DMS79 treated with DMSO at 0.1 percent for 48 hours (cell line): ENCODE measurements around the gene PRKCB.
"Not testable (repeated sequence)": the region's sequence is repeated elsewhere in the genome, so short reads cannot be mapped to it uniquely, and the experiment has no call there.

Experiments used
- DNase-seq: peaks from one replicate; lab custom pipeline; 2025; lab: John Stamatoyannopoulos, UW

Gene PRKCB

DNA sequence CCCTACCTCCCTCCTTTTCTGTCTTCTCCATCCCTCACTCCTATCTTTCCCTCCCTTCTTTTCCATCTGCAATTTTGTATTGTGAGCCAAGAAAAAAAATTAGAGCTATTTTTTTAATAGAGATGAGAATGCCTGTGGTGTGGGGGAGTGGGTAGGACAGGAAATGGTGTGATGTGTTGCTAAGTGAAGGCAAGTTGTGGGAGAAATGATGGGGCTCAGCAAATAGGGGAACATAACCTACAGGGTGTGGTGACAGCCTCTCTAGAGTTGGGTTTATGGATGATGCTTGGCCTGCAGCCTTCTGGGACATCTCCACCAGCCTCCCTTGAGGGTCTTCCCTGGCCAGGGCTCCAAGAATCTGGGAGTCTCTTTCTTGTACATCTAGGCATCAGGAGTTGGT, 257.3 kb downstream of the PRKCB start:
- DNase-seq, result no peak

DNA sequence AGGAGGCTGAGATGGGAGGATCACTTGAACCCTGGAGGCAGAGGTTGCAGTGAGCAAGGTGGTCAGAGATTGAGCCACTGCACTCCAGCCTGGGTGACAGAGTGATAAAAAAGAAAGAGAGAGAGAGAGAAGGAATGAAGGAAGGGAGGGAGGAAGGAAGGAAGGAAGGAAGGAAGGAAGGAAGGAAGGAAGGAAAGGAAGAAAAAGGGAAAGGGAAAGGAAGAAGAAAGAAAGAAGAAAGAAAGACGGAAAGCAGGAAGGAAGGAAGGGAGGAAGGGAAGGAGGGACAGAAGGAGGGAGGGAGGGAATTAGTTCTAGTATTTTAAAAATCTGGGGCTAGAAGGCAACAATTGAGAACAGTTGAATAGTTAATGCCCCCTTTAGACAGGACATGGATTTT, 258.9 kb downstream of the PRKCB start:
- DNase-seq, result no peak

DNA sequence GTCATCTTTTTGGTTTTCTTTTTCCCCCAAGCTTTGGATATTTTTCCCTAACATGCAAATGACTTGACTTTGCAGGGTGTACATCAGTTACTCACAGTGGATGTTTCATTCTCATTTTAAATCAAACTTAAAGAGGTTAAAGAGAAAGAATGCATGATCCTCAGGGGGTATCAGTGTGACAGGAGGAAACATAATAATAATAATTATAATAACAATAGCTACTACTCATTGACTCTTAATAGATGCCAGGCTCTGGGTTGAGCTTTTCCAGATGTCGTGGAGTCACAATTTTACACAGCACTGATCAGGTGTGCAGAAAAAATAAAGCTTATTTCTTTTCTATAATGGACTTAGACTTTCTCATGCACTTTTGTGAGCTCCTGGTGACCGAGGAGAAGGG, 263.1 kb downstream of the PRKCB start:
- DNase-seq, result no peak

DNA sequence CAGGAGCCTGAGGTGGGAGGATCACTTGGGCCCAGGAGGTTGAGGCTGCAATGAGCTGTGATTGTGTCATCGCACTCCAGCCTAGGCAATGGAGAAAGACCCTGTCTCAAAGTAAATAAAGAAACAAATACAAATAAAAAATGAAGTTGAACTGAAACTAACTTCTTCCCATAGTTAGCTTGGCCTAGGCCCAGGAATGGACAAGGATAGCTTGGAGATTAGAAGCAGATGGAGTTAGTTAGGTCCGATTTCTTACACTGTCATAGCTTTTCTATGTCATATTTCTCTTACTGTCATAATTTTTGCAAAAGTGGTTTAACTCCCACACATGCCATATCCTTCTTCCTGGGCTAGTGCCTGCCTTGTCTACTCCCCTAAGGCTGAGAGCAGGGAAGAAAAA, 265.6 kb downstream of the PRKCB start:
- no peak for DNase-seq

DNA sequence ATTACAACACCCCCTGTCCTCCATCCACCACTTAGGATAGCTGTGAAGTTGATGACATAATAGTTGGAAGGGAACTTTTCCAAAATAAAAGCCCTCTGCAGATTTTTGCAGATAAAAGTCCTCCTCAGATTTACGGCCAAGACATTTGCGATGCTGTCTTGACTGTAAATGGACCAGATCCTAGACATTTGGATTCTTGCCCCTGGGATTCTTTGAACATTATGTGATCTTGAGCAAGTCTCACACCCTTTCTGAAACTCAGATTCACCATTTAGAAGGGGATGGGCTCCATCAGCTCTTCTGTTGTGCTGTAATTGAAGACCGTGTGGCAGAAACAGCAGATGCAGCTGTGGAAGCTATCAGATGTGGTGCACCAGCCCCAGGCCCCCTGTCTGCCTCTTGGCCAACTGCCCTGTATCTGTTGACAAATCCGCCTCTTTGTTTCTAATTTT, 266.5 kb downstream of the PRKCB start:
- peak; percentile 64 for DNase-seq

DNA sequence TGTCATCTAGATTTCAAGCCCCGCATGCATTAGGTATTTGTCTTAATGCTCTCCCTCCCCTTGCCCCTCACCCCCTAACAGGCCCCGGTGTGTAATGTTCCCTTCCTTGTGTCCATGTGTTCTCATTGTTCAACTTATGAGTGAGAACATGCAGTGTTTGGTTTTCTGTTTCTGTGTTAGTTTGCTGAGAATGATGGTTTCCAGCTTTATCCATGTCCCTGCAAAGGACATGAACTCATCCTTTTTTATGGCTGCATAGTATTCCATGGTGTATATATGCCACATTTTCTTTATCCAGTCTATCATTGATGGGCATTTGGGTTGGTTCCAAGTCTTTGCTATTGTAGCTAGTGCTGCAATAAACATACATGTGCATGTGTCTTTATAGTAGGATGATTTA, 269.7 kb downstream of the PRKCB start:
- DNase-seq, result not testable (repeated sequence)

DNA sequence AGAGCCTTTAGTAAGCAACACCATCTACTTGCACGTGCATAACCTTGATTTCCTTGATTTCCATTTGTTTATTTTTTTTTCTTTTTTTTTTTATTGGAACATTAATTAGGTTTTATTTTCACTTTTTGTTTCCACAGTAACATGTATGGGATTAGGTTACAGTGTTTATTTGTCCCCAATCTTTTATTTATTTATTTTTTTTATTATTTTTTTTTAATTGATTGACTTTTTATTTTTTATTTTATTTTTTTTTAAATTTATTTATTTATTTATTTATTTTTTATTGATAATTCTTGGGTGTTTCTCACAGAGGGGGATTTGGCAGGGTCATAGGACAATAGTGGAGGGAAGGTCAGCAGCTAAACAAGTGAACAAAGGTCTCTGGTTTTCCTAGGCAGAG, 272.3 kb downstream of the PRKCB start:
- not testable (repeated sequence) for DNase-seq

DNA sequence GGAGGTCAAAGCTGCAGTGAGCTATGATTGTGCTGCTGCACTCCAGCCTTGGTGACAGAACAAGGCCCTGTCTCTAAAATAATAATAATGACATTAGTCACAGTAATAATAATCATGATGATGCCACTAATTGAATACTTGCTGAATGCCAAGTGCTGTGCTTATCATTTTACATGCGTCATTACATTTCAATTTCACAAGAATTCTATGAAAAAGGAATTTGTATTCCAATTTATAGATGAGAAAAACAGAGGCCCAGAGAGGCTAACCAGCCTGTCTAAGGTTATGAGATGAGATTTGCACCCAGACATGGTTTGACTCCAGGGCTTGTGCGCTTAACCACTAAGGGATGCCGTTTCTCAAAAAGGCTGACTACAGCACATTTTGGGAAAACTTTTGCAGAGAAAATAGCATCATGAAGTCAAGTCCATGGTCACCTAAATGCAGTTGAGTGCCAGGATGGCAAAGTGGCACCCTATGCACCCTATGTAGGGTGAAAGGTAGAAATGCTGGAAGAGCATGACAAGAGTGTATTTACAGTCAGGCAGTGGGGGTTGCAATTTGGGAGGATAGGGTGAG, 276.0 kb downstream of the PRKCB start:
- no peak for DNase-seq

DNA sequence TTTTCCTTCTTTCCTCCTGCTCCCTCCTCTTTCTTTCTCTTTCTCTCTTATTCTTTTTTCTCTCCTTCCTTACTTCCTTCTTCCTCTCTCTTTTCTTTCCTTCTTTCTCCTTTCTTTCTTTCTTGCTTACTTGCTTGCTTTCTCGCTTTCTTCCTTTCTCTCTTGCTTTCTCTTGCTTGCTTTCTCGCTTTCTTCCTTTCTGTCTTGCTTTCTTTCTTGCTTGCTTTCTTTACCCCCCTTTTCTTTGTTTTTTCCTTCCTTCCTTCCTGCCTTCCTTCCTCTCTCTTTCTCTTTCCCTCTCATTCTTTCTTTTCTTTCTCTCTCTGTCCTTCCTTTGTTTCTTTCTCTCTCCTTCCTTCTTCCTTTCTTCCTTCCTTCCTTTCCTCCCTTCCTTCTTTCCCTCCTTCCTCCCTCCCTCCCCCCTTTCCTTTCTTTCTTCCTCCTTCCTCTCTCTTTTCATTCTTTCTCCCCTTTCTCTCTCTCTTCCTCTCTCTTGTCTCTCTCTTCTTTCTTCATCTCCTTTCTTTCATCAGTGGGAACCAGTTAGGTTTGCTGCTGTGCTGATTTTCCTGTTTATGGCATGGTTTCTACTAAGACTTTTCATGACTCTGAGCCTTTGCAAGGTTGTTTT, 277.4 kb downstream of the PRKCB start:
- no peak for DNase-seq

DNA sequence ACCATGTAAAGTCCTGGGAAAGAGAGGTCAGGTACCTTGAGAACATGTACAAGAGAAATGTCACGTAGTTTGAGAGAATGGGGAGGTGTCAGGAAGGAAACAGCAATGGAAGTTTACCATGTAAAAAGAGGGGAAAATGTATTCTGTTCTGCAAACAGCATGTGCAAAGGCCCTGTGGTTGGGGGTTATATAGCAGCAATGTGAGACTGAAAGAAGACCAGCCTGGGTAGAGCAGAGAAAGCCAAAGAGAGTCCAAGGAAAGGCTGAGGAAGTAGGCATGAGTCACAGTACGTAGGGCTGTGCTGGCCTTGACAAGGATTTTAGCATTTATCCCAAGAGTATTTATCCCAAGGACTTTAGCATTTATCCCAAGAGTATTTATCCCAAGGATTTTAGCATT, 279.1 kb downstream of the PRKCB start:
- DNase-seq, result no peak

DNA sequence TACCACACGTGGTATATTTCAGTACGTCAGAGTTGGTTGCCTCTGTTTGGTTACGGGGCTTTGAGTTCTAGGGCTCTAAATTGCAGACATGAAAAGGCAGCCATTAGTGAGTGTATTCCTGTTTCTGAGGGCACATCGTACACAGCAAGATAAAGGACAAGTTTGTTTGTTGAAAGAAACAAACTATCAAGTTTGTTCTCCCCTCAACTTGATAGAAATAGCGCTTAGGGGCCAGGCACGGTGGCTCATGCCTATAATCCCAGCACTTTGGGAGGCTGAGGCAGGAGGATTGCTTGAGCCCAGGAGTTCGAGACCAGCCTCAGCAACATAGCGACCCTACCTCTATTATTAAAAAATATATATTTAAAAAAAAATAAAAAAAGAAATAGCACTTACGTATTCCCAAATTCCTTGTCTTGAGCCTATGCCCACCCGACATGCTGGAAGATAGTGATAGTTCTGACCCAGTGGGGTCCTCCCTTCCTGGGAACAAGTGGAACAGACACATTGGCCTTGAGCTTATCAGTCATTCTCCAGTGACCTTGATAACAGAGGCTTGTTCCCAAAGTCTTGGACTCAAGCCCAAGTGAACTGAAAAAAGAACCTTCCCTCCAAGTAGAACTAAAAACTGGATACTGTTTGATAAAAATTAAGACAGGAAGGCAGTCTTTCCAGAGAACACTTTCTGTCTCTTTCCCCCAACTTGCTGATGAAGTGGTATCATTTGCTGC, 280.4 kb downstream of the PRKCB start:
- DNase-seq, result no peak

DNA sequence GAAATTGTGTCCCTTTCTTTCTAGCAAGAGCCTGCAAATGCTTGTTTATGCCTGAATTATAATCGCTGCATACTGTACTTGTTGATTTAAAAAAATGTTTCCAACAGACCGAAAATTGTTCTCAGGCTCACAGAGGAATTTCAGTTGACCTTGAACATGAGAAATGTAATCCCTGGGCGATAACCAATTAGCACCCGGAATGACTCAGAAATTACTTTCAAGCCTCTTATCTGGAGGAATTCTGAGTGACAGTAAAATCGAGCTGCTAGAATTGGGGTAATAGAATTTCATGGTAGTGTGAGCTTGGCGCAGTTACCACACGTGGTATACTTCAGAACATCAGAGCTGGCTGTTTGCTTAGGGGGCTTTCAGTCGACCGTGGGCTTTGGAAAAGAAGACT, 281.2 kb downstream of the PRKCB start:
- no peak for DNase-seq

DNA sequence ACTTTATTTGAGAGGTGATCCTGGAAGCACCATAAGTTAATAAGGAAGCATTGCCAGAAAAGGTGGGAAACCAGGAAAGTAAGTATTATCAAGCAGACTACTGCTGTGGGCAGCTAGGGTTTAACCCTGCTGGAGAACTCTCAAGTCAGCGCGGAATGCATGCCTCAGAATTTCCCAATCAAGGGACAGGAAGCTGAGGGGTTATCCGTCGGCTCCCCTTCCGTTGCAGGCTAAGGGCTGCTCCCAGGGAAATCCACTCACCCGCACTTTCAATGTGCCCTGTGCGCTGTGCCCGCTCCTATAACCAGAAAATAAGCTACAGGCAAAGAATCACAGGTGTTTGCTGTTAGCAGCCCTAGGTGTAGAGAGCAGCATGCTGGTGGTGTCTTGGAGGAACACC, 281.9 kb downstream of the PRKCB start:
- DNase-seq, result no peak

DNA sequence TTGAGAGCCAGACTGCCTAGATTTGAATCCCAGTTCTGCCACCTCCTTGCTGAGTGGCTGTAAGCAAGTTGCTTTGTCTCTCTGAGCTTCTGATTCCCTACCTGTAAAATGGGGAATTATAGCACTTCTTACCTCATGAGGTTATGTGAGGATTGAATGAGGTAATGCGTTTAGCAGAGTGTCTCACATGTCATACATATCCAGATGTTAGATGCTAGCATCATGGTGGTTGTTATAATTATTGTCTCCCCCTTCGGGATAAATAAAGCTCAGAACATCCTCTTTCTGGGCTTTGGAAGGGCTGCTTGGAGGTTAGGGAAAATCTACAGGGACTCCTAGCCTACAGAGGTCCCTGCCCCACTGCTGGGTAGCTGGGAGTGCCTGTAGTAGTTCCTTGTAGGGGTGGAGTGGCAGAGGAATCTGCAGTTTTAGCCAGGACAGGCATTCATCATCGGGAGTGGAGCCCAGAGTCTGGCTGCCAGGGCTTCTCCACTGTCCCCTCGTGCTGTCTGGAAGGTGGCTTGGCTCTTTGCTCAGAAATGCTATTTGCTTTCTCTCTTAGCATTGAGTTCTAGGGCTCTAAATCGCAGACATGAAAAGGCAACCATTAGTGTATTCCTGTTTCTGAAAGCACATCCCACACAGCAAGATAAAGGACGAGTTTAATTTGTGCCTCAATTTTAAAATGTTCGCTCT, 282.5 kb downstream of the PRKCB start:
- no peak for DNase-seq

DNA sequence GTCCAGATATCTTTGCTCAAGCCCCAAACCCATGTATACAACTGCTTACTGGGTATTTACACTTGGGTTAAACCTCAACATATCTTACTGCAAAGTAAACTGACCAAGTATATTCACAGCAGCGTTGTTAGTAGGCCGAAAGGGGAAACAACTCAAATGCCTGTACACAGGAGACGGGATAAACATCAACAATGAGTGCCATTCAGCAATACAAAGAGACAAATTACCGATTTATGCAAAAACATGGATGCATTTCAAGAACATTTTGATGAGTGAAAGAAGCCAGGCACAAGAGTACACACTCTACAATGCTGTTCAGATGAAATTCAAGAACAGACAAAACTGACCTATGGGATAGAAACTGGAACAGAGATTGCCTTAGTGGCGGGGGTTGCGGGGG, 284.0 kb downstream of the PRKCB start:
- no peak for DNase-seq

DNA sequence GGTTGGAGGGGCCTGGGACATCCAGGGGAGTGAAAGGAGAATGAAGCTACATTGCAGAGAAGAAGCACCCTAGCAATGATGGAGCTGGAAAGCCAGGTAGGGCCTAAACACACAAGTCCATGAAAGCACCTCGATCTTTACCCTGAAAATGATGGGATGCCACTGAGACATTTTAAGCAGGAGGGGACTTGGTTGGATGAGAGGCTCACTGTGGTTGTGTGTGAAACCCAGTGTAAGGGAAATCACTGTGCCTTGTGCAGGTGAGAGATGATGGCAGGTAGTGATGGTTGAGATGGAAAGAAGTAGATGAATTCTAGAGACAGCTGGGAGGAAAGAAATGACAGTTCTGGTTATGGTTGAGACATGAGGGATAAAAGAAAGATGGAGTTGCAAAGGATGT, 287.5 kb downstream of the PRKCB start:
- DNase-seq, result no peak

DNA sequence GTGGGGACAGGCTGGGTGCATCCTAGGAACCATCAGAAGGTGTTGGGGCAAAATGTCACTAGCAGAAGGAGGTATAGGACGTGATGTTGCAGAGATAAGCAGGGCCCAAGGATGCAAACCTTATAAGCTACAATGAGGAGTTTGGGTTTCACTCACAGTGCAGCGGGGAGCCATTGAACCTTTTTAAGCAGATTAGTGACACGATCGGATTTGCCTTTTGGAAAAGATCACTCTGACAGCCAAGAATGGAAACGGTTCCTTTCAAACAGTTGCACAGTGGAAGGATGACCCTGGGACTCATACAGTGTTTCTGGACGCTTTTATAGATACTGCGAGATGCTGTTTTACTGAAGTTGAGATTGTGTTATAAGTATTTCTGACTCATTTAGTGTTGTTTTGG, 288.5 kb downstream of the PRKCB start:
- no peak for DNase-seq

DNA sequence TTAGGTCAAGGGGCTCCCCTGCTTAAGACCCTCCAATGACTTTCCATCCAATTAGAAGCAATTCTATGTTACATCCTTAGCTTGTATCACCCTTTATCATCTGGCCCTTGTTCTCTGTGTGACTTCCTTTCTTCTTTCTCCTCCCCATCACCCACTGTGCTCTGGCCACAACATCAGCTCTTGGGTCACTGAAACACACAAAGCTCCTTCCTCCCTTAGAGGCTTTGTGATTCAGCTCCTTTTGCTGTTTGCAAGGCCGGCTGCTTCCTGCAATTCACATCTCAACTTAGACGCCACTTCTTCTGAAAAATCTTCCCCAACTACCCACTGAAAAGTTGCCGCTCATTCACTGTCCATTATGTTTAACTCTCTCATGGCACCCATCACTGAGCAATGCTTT, 289.4 kb downstream of the PRKCB start:
- no peak for DNase-seq

DNA sequence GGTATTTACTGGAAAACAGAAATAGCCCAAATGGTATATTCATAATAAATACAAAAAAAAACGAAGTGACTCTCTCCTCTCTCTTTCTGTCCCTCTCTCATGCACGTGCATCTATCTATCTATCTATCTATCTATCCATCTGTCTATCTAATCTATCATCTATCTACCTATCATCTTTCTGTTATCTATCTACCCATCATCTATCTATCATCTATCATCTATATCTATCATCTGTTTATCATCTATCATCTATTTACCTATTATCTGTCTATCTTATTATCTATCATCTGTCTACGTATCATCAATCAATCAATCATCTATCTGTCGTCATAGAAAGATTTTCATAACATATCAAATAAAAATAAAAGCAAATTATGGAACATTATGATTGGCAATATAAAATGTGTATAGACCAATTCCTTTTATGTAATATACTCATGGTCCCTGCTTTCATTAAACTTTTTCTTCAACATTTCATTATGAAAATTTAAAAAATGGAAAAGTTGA, 293.7 kb downstream of the PRKCB start:
- DNase-seq, result no peak

DNA sequence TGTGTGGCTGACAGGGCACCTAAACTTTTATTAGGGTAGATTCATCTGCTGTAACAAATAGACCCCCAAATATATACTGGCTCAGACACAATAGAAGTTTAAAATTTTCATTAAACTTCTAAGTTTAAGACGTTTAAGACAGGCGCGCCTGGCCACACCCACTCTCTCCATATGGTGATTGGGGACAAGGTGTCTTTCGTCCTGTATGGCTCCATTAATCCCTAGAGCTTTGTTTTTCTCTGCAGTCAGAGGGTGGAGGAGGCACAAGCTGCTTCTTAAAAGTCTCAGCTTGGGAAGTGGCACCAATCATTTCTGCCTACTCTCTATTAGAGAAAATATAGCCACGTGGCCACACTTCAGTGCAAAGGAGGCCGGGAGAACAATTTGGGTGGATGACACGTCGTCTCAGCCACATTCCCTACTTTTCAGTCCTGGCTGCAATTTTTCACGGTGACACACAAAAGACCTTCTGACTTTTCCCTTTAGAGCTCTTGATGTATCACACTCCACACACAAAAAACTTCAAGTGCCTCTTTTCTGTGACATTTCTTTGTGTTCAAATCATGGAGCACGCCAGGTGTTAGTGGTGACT, 294.8 kb downstream of the PRKCB start:
- no peak for DNase-seq

DNA sequence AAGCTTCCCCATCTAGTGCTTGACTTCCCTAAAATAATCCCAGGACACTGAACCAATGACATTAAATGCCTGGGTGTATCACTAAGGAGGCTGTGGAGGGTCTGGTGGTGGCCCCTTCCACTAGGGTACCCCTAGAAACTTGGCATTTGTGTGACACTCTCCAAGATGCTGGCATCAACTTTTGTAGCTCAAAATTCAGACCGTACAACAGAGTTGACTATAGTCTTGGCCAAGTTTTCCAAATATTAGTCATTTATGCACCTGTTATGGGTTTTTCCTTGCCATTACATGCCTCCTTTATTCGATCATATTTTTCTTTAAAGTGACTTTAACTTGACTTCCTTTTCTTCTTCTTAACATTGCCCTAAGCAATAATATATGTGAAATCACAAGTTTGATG, 295.5 kb downstream of the PRKCB start:
- DNase-seq, result no peak

DNA sequence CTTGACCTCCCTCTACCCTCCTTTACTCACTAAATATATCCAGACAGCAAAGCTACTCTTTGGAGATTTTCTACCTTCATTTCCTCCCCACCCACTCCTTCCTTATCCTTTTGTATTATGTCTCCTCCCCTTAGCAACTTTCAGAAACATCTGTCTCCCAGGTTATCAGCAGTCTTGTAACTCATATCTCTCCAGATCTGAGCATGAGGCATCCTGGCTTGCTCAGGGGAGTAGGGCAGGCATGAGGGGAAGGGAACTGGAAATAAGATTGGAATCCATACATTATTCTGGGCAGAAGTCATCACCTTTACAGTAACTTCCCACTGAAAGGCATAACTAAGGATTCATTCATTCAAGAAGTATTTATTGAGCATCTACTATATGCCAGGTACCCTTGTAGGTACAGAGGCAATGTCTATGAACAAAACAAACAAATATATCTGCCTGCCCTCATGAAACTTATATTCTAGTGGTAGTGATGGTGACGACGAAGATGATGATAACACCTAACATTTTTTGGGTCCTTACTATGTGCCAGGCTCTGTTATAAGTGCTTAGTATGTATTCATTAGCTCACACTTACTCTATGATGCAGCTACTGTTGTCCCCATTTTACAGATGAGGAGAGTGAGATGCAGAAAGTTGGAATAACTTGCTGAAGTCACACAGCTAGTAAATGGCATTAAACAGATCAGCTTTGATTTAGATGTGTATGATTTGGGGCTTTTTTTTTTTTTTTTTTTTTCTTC, 296.4 kb downstream of the PRKCB start:
- no peak for DNase-seq
